Measurements from ENCODE around the gene TCP11L2. TPM values are rescaled to one million over a fixed set of nuclear protein-coding genes. Genes with fewer than 3 reads are reported as not detected.

Gene TCP11L2
- total and polyA plus RNA-seq, 2 of the 4 experiments (the other 2 are of a cell fraction): 7.3 to 32.8 TPM

DNA sequence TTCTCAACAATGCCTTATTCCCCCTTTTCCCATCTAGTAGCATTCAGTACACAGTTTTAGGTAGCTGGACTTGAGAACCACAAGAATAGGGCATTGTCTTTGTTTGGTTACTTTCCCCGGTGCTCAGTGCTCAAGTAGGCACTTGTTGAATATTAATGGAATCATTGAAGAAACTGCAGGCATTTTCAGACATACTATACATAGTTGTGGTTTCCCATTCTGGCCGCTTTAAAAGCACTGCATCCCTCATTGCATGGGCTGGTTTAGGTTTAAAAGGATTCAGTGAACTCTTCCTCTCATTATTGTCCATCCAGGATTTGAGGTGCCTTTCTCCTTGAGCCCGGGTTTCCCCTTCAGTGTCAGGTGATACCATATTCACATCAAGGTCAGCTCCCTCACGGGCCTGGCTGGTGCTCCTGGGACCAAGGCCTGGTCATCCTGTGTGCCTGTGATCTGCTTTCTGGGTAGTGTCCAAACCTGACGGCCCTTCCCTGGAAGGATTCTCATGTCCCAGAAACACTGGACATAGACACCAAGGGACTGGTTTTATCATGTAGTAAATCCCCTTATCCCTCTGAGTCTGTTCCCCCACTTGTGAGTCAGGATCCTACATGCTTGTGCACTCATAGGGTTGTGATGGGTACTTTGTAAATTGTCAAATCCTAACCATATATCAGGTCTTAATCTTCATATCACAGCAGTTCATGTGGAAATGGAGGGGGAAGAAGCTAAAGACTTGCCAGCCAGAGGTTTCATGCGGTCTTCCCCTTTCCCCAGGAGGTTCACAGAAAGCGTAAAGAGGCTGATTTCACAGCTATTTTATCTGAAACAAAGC lies 7.4 kb downstream of the TCP11L2 start:
- Histone ChIP-seq H3K4me1 (ENCODE audit: control insufficient read depth, insufficient read depth, low read length) (peaks cover 11% of the 10 kb centered on the region), H3K9me1 (ENCODE audit: insufficient read depth, low read length) (peaks cover 21% of the 10 kb centered on the region), H3K9me3 (ENCODE audit: control insufficient read depth, insufficient read depth, low read length) (no peaks in the 10 kb centered on the region), H3K36me3 (ENCODE audit: control insufficient read depth, insufficient read depth, low read length) (no peaks in the 10 kb centered on the region; the same call in none of the 2 replicates), H4K91ac (ENCODE audit: insufficient read depth, low read depth, low read length) (peak overlapping the region; percentile 96), H3K79me1 (ENCODE audit: low read depth in 1 of 2, low read length in 2 of 2) (peaks cover 8 to 19% of the 10 kb centered on the region in 2 experiments; a peak in 2 of 4 replicates), H3K4me3 (ENCODE audit: insufficient read depth, low read depth, low read length) (no peak overlapping the region), H2BK20ac (ENCODE audit: low read depth, low read length) (peak overlapping the region; percentile 96), H3K9ac (ENCODE audit: low read depth, low read length) (no peak overlapping the region), H4K20me1 (ENCODE audit: insufficient read depth, low read length) (no peaks in the 10 kb centered on the region), H4K5ac (ENCODE audit: low read depth, low read length) (no peak overlapping the region), H2AK9ac (replicated peaks; ENCODE audit: low read depth, low read length, poor library complexity) (peak overlapping the region; percentile 81), H3K27ac (ENCODE audit: insufficient read depth, low read length) (peak overlapping the region; percentile 75), H3K14ac (replicated peaks; ENCODE audit: low read depth, low read length) (peak overlapping the region; percentile 96), H3K56ac (ENCODE audit: extremely low read depth, insufficient read depth, low read length) (no peak overlapping the region; the same call in 1 of the 2 replicates), H2BK15ac (ENCODE audit: low read depth, low read length) (peak overlapping the region; percentile 96; the same call in 2 of the 3 replicates), H2AFZ (replicated peaks; ENCODE audit: low read length, poor library complexity) (peak overlapping the region; percentile 89), H3K4me2 (ENCODE audit: low read depth, low read length) (peak overlapping the region; percentile 84), H2BK5ac (ENCODE audit: low read depth, low read length, poor library complexity, severe bottlenecking) (peak overlapping the region; percentile 78), H3K18ac (ENCODE audit: low read depth, low read length) (peak overlapping the region; percentile 70), H2BK120ac (ENCODE audit: low read depth, low read length) (peak overlapping the region; percentile 97), H3K27me3 (ENCODE audit: control insufficient read depth, insufficient read depth, low read length) (no peaks in the 10 kb centered on the region), H2AK5ac (ENCODE audit: low read depth, low read length) (peak overlapping the region; percentile 92), H3K4ac (ENCODE audit: low read depth, low read length) (peak overlapping the region; percentile 98), H3K23ac (ENCODE audit: low read depth, low read length) (peak overlapping the region; percentile 91), H4K8ac (ENCODE audit: low read depth in 2 of 2, low read length in 2 of 2) (peak overlapping the region; percentile 47 to 88)
- DNase-seq (peak; percentile 75), ATAC-seq (ENCODE audit: low read depth) (peak; percentile 99)
- BruUV-seq (replicated peaks): no TSS peak
- intact Hi-C loops (cut with micrococcal nuclease) (no loop called here), in situ Hi-C loops (cut with MboI; ENCODE audit: low sequenced_read_pairs) (no loop called here), dilution Hi-C loops (cut with HindIII; ENCODE audit: low sequenced_read_pairs, unreplicated experiment) (no loop called here)
- POLR2A ChIA-PET (ENCODE audit: unreplicated experiment): no interaction called here
- CTCF ChIA-PET: no interaction called here
- TF ChIP-seq CHD1 (IDR thresholded peaks at IDR 0.05; ENCODE audit: low read depth, low read length) (no peak), MXI1 (IDR thresholded peaks at IDR 0.05; ENCODE audit: borderline replicate concordance, low read depth, low read length) (no peak), SMC3 (IDR thresholded peaks at IDR 0.05; ENCODE audit: low read depth, low read length) (no peak), RFX5 (IDR thresholded peaks at IDR 0.05; ENCODE audit: low read depth, low read length) (no peak), RCOR1 (IDR thresholded peaks at IDR 0.05; ENCODE audit: insufficient replicate concordance, low read length) (no peak), FOS (IDR thresholded peaks at IDR 0.05; ENCODE audit: low read depth, low read length) (no peak)
- no CpG with 5 or more reads among the region's 7 CpGs for WGBS, 2 experiments (ENCODE audit: extremely low coverage in 2 of 2, insufficient read length in 1 of 2)

Data from IMR-90 (cell line).